Prostate gland (tissue), 2 donors: ENCODE results near the gene PKHD1. TPM values are rescaled to one million over a fixed set of nuclear protein-coding genes. Genes with fewer than 3 reads are reported as not detected.

Experiments
- DNase-seq: peaks from one replicate; pipeline ENCODE4 v3.0.0-alpha.2; 2019; ENCODE audit warnings: low spot score
- H3K27ac ChIP-seq, 2 donors: fragments of 200-600 bp; sonication (generic); 2 replicates each; pipeline ENCODE4 v1.5.1; 2017 to 2019
- H3K27me3 ChIP-seq: fragments of 200-600 bp; sonication (generic); replicated peaks from 2 replicates; pipeline ENCODE4 v1.5.1; 2019; ENCODE audit not compliant: insufficient read depth
- H3K36me3 ChIP-seq, 2 donors: fragments of 200-600 bp; sonication (generic); 1 replicate in 1 of 2; 2 replicates in 1 of 2; pipeline versions ENCODE4 v1.5.1 to v1.8.1; 2017 to 2019
- H3K4me1 ChIP-seq: fragments of 200-600 bp; sonication (generic); replicated peaks from 2 replicates; pipeline ENCODE4 v1.5.1; 2019
- H3K4me3 ChIP-seq, 2 donors: fragments of 200-600 bp; sonication (generic); 2 replicates each; pipeline ENCODE4 v1.5.1; 2017 to 2019
- H3K9me3 ChIP-seq: fragments of 200-600 bp; sonication (generic); 2 replicates; pipeline ENCODE4 v1.5.1; 2017
- POLR2A ChIP-seq: fragments of 450-650 bp; IDR thresholded peaks from one replicate; pipeline ENCODE4 v1.6.1; 2016; ENCODE audit warnings: antibody characterized with exemption, mild to moderate bottlenecking
- POLR2AphosphoS5 ChIP-seq: sonication (generic); formaldehyde crosslinking; IDR thresholded peaks from one replicate; pipeline ENCODE4 v1.6.1; 2017; ENCODE audit warnings: antibody characterized with exemption
- WGBS: methylation state at CpG from one replicate; pipeline ENCODE4 v1.1.5; 2018; 5-methylcytosine and 5-hydroxymethylcytosine counted together
- intact Hi-C: fragments of 100-400 bp; cut with DNase I; formaldehyde crosslinking; loops from one replicate; pipeline ENCODE4 v1.14.2; 2022
- total RNA-seq, 2 donors: library from RNA; depleted of rRNA; stranded (reverse); fragments of >200 nt; gene quantifications; one replicate each; pipeline ENCODE4 v1.1.0, GENCODE V29; 2016
- TF ChIP-seq, protein P1 (sequence below), 4 experiments: fragments of 200-600 bp in 2 of 4; fragments of 450-650 bp in 2 of 4; sonication (generic) in 2 of 4; IDR thresholded peaks; 1 replicate in 3 of 4; 2 replicates in 1 of 4; pipeline ENCODE4 v1.5.1; 2016 to 2019; ENCODE audit warnings: antibody characterized with exemption in 4 of 4, mild to moderate bottlenecking in 2 of 4, moderate library complexity in 2 of 4

The PKHD1 gene
- total RNA-seq, 2 donors from 2014 or later: 0.46 to 1.1 TPM

DNA sequence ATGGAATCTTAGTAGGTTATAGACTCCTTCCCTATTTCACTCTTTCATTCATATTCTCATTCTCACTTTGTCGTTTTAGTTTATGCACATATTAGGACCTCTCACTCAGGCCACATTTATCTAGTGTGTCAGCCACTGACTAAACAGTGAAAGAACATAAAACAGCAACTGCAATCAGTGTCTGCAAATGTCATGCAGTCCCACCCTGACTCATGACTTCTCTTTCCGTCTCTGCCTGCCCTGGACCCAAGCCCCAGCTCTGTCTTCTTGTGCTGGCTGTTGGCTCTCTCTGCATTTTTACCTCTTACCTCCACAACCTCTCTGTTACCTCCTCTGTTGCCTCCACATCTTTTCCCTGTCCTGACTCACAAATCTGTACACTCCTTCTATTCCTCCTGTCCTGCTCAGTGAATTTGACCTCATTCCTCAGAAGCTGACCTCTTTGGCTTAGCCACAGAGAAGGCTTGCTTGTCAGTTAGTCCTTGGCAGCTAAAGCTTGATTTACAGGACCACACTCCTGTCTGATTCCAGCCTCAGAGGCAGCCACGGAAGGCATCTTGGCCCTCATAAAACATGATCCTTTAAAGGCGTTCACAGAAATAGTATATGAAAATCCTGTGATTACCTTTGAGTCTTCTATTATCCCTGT lies 247.6 kb downstream of the PKHD1 start:
- intact Hi-C loops: no loop called here
- H3K9me3 ChIP-seq: no peaks in the 10 kb centered on the region
- no peak for DNase-seq
- 43% methylated on average over 4 of the region's 4 CpGs for WGBS
- H3K4me1 ChIP-seq: no peaks in the 10 kb centered on the region
- no peak overlapping the region for H3K4me3 ChIP-seq
- H3K27me3 ChIP-seq: no peaks in the 10 kb centered on the region
- no peak overlapping the region for H3K27ac ChIP-seq
- TF ChIP-seq POLR2AphosphoS5 (no peak), POLR2A (no peak)
- TF ChIP-seq, protein P1, sequence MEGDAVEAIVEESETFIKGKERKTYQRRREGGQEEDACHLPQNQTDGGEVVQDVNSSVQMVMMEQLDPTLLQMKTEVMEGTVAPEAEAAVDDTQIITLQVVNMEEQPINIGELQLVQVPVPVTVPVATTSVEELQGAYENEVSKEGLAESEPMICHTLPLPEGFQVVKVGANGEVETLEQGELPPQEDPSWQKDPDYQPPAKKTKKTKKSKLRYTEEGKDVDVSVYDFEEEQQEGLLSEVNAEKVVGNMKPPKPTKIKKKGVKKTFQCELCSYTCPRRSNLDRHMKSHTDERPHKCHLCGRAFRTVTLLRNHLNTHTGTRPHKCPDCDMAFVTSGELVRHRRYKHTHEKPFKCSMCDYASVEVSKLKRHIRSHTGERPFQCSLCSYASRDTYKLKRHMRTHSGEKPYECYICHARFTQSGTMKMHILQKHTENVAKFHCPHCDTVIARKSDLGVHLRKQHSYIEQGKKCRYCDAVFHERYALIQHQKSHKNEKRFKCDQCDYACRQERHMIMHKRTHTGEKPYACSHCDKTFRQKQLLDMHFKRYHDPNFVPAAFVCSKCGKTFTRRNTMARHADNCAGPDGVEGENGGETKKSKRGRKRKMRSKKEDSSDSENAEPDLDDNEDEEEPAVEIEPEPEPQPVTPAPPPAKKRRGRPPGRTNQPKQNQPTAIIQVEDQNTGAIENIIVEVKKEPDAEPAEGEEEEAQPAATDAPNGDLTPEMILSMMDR (IDR thresholded peaks at IDR 0.05): no peak
- H3K36me3 ChIP-seq: no peaks in the 10 kb centered on the region

DNA sequence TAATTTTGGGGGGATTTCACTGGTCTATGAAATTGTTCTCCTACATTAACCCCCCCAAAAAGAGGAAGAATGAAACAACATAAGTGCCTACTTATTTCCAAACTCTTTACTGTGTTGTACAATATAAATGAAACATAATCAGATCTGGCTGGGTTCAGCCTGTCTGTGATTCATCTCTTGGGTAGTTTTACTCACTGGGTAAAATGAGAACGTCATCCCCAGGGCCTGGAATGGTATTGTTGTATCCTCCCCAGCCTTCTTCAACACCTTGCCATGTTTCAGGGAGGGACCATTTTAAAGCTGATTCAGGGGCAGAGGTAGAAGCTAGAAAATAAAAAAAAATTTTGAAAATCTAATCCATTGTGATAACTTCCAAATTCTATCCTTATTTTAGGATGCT lies 256.7 kb downstream of the PKHD1 start:
- H3K4me3 ChIP-seq: no peak overlapping the region
- WGBS: 16% methylated on average over 1 of the region's 1 CpG
- TF ChIP-seq POLR2A: no peak
- no peak for TF ChIP-seq POLR2AphosphoS5
- TF ChIP-seq, protein P1 (IDR thresholded peaks at IDR 0.05): no peak
- no peak overlapping the region for H3K27ac ChIP-seq
- H3K27me3 ChIP-seq: no peaks in the 10 kb centered on the region
- no peaks in the 10 kb centered on the region for H3K9me3 ChIP-seq
- no peaks in the 10 kb centered on the region for H3K36me3 ChIP-seq
- intact Hi-C loops: no loop called here
- no peaks in the 10 kb centered on the region for H3K4me1 ChIP-seq
- DNase-seq: no peak

DNA sequence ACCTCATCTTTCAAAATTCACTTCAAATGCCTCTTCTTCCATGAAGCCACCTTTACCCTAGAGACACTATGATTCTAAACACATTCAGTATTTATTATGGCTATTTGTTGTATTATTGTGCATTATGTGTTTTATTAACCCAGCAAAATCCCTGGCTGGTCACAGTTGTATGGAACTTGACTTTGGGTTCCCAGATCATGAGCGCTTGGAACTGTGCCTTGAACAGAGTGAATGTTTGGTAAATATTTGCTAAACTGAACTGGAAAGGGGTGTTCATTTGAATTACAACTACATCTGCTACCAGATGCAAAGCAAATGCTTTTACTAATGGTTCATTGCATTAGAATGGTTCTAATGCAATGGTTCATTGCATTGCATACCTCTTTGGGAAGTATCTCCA lies 259.8 kb downstream of the PKHD1 start:
- Histone ChIP-seq H3K4me3 (no peak overlapping the region), H3K4me1 (no peaks in the 10 kb centered on the region), H3K9me3 (no peaks in the 10 kb centered on the region), H3K27me3 (no peaks in the 10 kb centered on the region), H3K36me3 (no peaks in the 10 kb centered on the region), H3K27ac (no peak overlapping the region)
- TF ChIP-seq POLR2A: no peak
- WGBS: 88% methylated on average over 1 of the region's 1 CpG
- DNase-seq: no peak
- intact Hi-C loops: no loop called here

DNA sequence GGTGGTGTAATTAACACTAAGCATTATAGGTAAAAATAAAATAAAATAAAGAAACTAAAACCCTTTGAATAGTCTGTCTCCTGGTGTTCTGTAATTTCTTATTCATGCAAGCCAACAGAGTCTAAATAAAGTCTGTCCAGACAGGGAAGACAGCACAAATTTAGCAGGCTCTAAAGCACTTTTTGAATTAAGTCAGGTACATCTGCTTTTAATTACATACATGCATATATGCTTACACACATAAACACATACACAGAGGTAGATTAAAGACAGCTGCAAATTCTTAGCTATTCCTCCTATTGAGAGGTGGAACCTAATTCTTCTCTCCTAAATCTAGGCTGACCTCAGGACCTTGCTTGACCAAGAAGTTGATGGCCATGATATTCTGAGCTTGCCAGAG lies 262.5 kb downstream of the PKHD1 start:
- no peaks in the 10 kb centered on the region for H3K4me1 ChIP-seq
- intact Hi-C loops: no loop called here
- no peaks in the 10 kb centered on the region for H3K9me3 ChIP-seq
- H3K4me3 ChIP-seq: no peak overlapping the region
- no peaks in the 10 kb centered on the region for H3K27me3 ChIP-seq
- no peak overlapping the region for H3K27ac ChIP-seq
- no peak for DNase-seq
- H3K36me3 ChIP-seq: no peaks in the 10 kb centered on the region
- TF ChIP-seq POLR2A (no peak), POLR2AphosphoS5 (no peak)
- TF ChIP-seq, protein P1 (IDR thresholded peaks at IDR 0.05): no peak

DNA sequence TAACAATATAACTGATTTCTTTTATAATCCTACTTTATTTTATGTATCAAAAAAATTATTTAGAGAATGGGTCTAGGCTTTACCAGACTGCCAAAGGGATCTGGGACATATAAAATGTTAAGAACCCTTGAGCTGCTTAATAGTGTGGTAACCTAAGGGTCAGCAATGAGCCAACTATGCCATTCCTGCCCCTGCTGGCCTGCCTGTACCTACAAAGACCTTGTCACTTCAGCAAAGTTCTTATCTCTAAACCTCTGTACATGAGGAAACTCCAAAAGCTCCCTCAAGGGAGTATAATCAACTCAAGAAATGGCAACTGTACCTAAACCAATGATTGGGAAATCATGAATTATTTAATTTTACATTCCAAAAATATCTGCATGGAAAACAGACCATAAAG lies 266.9 kb downstream of the PKHD1 start:
- intact Hi-C loops: no loop called here
- H3K9me3 ChIP-seq: no peaks in the 10 kb centered on the region
- no peaks in the 10 kb centered on the region for H3K36me3 ChIP-seq
- H3K4me1 ChIP-seq: no peaks in the 10 kb centered on the region
- H3K27me3 ChIP-seq: no peaks in the 10 kb centered on the region
- H3K27ac ChIP-seq: no peak overlapping the region
- TF ChIP-seq, protein P1 (IDR thresholded peaks at IDR 0.05): no peak
- no peak for TF ChIP-seq POLR2AphosphoS5
- no peak for TF ChIP-seq POLR2A
- H3K4me3 ChIP-seq: no peak overlapping the region
- no peak for DNase-seq
